CD4-positive, alpha-beta T cell treated with Interleukin-4 for 1 hour (primary cell): ENCODE results near the gene PYGL.
A peak's percentile ranks its signal among the peaks of the same experiment; 100 is the strongest.
"Not testable (repeated sequence)": the region's sequence is repeated elsewhere in the genome, so short reads cannot be mapped to it uniquely, and the experiment has no call there.

ENCODE experiments used
- DNase-seq, 2 donors: peaks; one replicate each; pipeline ENCODE4 v3.0.0-alpha.2; 2020 to 2022

Gene PYGL

GRCh38 chr14:50954811-50955372 is 10.6 kb upstream of the PYGL start:
- no peak for DNase-seq

GRCh38 chr14:50953502-50953901 is 9.2 kb upstream of the PYGL start:
- no peak for DNase-seq

DNA sequence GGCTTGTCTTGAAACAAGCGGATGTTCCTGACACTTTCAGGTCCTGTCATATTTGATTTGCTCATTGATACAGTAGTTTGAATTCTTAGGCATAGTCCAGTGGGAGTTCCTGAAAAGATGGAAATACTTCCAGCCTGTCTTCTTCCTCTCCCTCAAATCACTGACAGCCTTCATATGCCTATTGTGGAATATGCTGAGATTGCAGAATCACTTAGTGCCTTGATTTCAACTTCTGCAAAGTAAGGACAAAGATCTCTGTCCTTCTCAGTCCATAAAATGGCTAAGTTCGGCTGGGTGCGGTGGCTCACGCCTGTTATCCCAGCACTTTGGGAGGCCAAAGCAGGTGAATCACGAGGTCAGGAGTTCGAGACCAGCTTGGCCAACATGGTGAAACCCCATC is 6.7 kb upstream of the PYGL start:
- no peak for DNase-seq

DNA sequence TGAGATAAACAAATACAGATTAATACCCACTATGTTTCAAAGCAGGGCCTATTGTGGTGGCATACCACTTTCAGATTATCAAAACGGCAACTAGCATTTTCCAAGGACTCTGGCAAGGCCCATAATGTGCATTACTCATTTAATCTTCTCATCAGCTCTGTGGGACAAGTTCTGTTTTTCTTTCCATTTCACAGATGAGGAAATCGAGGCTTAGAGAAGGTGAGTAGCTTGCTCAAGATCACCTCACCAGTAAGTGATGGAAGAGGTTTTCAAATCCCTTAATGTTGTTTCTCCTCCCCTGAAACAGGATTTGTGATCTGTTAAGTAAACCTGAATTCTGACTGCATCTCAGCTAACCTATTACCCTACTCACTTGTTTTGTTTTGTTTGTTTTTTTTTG is 3.9 kb upstream of the PYGL start:
- DNase-seq = no peak

DNA sequence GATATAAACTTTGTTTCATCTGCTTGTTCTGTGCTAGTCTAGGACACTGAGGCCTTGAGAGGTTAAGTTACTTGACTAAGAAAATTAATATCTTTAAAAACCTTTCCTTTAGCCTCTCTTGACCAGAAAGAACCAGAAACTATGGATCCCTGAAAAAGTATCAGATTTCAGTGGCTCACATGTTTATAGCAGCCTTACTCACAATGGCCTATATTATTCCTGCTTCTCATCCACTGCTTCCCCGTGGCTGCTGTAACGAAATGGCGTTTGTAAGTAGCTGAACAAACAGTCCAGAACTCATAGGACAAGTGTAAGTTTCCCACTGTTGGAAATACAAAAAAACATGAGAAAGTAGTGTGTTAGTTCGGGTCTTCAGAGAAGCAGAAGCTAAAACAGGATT is 3.2 kb upstream of the PYGL start:
- DNase-seq = no peak

DNA sequence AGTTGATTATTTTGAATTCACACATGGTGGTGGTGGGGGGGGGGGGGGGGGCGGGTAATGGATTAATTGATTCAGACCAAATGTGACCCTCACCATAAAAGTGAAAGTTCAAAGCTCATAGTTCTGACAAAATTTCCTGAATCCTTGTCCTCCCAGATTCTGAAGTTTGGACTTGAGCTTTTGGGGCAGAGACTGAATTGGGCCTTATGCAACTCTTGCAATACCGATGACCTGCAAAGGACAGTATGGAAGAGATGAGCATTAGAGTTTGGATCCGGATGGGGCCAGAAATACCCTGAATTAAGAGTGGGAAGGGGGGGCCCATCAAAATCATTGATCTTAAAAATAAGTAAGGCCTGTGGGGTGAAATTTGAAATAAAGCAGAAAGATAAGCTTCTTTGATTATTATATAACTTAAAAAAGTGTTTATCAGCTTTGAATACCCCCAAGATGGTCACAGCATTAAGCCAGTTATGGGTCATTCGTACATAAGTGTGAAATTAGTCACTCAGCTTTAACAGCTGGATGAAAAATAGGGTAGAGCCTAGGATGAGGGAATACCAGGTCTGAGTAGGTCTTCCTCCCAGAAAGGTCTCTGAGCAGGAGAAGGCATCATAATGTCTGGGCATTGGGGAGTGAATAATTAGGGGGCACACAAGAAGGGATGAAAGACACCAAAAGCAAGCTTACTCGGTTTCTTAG is 2.1 kb upstream of the PYGL start:
- DNase-seq = no peak

- DNase-seq = no peak
Observed at GRCh38 chr14:50944647-50945413, 547 bp upstream of the PYGL start.

- DNase-seq = no peak
Observed at GRCh38 chr14:50943261-50943942, 881 bp downstream of the PYGL start.

DNA sequence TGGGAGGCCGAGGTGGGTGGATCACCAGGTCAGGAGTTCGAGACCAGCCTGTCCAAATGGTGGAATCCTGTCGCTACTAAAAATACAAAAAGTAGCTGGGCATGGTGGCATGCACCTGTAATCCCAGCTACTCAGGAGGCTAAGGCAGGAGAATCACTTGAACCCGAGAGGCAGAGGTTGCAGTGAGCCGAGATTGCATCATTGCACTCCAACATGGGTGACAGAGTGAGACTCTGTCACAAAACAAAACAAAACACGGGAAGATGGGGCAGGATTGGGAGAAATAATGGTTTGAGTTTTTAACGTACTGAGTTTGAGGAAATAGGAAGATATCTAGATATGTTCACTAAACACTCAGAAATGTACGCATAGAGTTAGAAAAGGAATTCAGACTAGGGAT is 2.6 kb downstream of the PYGL start:
- not testable (repeated sequence) for DNase-seq

GRCh38 chr14:50941151-50941550 is 3.1 kb downstream of the PYGL start:
- no peak for DNase-seq

- no peak for DNase-seq
Observed at GRCh38 chr14:50937800-50938199, 6.5 kb downstream of the PYGL start.

GRCh38 chr14:50937325-50937724 is 7.0 kb downstream of the PYGL start:
- DNase-seq = no peak

GRCh38 chr14:50936882-50937281 is 7.4 kb downstream of the PYGL start:
- no peak for DNase-seq

- DNase-seq = no peak
Observed at GRCh38 chr14:50936016-50936340, 8.3 kb downstream of the PYGL start.

DNA sequence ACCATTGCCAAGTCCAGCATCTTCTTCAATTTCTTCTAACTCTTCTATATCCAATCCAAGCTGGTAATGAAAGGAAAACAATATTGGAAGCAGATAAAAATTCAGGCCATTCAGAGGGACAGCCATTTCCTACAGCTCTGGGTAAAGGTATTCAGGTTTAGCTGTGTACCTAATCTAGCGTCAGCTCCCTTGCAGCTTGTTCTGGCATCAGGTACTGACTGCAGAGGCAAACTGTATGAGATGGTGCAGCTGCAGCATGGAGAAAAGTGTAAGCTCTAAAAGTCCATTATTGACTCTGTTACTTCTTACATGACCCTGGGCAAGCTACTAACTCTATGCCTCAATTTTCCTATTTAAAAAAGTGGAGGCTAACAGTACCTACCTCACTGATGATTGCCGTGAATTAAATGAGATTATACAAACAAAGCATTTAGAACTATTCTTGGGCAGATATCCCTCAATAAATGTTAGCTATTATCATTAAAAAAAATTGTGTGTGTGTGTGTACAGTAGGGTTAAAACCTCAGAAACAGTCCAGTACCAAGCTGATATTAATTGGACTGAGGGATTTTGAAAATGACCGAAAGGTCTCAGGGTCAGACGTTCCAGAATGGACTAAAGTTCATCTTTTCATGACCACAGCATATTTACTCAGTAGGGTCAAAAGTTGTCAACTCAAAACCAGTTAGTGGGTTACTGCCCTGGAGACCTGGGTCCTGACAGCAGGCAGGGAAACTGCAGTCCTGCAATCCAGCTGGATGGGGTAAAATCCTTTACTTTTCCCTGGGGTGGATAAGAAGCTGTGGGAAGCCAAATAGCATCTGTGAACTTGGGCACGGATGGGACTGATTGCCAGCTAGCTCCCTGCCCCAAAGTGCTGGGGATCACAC is 8.9 kb downstream of the PYGL start:
- DNase-seq = no peak

DNA sequence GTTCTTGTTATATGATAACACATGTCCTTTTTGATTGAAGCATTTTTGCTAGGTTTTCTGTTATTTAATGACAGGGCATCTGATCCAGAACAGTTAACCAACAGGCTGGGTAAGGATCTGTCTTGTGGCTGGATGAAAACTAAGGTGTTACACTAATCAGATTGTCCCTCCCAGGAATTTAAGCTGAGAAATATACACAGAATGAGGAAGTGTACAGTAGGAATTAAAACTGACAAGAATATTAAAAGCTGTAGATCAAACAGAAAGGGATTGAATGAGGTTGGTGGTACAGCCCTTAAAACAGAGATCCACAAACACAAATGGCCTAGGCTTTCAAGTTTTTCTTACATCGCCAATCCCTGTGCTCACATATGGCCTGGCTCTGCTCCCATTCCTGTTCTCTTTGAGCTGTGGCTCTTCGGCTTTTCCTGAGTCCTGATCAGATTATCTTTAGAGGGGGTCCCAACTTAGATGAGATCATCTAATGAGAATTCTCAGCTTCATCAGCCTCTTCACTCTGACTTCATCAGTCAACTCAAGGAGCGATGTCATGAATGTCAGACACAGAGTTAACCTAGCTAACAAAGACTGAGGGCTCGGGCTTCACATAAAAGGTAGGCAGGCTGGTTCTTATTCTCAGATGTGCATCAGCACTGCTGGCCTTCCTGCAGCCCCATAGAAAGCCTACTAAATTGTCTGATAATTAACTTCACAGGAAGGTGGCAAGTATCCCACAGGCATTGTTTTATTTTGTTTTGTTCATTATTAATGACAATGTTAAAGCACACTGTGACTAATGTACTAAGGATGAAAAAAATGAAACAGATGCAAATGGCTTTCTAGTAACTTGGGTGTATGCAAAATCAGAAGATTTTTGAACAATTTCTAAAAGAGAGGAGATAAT is 11.4 kb downstream of the PYGL start:
- no peak for DNase-seq

GRCh38 chr14:50932156-50932555 is 12.1 kb downstream of the PYGL start:
- DNase-seq = no peak

GRCh38 chr14:50931559-50931958 is 12.7 kb downstream of the PYGL start:
- no peak for DNase-seq

DNA sequence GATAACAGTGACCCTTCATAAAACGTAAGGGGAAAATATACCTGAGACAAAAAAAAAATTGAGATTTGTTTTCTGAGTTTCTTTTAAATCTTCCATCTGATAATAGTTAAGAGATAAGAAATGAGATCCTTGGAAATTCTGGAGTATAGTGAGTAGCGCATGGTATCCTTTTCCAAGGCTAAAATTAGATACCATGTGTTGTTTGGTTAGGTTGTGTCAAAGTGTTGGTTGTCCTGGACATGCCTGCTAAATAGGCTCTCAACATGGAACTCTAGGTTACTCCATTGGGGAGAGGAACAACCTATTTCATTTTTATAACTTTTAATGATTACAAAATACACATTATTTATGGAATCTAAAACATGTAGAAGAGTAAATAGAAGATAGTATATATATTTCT is 14.8 kb downstream of the PYGL start:
- DNase-seq = no peak

DNA sequence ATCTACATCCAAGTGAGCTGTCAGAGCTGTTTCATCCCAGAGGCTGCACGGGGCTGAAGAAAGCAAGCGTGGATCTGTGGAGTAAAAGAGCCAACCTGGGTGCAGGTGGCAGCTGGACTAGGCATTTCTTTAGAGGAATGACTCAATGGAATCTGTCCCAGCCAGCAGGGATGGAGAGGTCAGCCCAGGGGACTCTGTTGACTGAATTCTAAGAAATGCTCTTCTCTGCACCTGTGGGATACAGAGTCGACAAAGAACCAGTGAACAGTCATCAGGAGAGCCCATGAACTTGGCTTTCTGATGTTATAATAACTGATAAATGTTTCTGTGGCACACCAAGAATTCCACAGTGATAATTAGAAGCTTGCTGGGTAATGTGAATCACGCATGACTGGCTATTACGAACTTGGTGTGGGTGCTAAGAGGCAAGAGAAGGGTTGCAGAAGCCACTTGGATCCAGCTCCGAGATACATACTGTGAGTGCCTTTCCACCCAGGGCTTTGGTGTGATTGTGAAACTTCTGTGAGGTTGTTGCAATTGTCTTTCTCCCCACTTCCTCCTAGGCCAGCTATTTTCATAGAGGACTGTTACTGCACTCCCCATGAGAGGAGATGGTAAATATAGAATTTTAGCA is 16.2 kb downstream of the PYGL start:
- peak in 1 of 2 donors; percentile 58 for DNase-seq

DNA sequence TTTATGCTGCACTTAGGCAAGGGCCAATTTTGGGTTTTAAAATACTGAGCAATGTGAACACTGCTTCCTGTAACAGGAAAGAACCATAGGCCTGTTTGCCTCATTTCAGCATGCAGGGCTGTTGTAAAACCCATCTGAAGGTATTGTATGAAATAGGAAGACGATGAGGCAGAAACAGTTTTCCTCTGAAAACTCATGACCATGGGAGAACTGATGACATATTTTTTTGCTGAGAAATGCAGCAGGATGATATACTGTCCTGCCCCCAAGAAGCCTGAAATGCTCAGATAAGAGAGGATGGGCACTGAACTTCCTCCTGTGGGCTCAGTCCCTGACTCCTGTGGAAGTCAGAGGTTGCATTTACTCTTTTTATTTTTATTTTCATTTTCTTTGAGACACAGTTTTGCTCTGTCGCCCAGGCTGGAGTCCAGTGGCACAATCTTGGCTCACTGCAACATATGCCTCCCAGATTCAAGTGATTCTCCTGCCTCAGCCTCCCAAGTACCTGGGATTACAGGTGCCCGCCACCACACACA is 17.4 kb downstream of the PYGL start:
- DNase-seq = peak in 1 of 2 donors; percentile 33
